SKM-1 treated with dmso at 0.1 percent for 144 hours (cell line): ENCODE results near the gene CD19.
"Not testable (repeated sequence)": the region's sequence is repeated elsewhere in the genome, so short reads cannot be mapped to it uniquely, and the experiment has no call there.

ENCODE experiments used
- DNase-seq: peaks from one replicate; lab custom pipeline; 2025; ENCODE audit not compliant: unreplicated experiment; lab: John Stamatoyannopoulos, UW

Gene CD19

DNA sequence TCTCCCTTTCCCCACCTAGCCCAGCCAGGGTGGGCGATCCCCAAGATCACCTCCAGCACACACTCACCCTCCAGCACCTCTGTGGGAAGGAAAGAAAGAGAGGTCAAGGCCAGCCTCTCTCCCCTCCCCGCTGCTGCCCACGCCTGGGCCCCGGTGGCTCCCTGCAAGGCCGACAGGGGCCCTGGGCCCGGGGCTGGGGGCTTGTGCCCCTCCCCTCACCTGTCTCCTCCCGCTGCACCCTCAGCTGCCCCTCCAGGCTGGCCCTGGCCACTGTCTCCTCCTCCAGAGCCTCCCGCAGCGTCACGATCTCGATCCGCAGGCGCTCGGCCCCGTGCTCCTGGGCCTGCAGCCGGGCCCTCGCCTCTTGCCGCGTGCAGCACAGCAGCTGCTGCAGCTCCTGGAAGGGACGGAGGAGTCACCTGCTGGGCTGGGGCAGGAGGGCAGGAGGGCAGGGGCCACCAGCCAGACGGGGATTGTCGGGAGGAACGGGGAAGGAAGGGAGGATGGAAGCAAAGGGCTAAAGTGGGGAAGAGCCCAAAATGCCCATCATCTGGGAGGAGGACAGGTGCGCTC lies 25.9 kb upstream of the CD19 start:
- no peak for DNase-seq

DNA sequence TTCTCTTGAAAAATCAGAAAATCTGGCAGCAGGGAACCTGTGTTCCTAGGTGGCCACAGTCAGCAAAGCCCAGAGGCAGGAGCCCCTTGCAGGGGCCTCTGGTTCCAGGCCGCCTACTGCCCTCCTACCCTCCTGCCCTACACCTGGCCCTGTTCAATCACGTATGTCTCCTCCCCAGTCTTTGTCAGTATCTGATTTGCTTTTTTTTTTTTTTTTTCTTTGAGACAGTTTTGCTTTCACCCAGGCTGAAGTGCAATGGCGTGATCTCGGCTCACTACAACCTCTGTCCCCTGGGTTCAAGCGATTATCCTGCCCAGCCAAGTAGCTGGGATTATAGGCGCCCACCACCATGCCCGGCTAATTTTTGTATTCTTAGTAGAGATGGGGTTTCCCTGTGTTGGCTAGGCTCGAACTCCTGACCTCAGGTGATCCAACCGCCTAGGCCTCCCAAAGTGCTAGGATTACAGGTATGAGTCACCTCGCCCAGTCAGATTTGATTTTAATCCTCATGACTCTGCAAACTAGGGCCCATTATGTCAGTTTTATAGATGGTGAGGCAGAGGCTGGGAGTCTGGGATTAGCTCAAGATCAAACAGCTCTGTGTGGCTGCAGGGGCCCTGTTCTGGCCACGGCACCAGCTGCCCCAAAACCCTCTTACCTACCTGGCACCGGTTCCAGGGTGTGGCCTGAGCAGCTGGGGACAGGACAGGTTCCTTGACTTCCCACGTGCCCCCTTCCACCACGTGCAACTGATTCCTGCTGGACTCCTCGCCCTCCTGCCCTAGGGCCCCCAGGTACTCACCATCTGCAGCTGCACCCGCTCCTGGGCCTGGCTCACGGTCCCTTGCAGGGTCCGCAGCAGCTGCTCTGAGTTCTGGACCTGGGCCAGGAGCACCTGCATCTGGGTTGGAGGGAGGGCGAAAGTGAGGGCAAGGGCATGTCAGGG lies 21.4 kb upstream of the CD19 start:
- DNase-seq = no peak

DNA sequence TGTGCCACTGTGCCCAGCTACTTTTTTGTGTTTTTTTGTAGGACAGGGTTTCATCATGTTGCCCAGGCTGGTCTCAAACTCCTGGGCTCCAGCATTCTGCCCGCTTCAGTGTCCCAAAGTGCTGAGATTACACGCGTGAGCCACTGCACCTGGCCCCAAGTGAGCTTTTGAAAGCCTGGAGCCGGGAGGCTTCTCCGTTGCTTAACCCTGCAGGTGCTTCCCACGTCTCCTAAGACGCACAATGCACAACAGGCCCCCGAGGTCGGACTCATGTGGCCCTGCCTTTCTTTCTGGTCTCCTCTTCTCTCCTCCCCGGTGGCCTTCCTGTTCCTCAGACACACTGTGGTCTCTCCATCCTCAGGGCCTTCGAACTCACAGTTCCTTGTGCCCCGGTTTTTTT lies 19.2 kb upstream of the CD19 start:
- no peak for DNase-seq

DNA sequence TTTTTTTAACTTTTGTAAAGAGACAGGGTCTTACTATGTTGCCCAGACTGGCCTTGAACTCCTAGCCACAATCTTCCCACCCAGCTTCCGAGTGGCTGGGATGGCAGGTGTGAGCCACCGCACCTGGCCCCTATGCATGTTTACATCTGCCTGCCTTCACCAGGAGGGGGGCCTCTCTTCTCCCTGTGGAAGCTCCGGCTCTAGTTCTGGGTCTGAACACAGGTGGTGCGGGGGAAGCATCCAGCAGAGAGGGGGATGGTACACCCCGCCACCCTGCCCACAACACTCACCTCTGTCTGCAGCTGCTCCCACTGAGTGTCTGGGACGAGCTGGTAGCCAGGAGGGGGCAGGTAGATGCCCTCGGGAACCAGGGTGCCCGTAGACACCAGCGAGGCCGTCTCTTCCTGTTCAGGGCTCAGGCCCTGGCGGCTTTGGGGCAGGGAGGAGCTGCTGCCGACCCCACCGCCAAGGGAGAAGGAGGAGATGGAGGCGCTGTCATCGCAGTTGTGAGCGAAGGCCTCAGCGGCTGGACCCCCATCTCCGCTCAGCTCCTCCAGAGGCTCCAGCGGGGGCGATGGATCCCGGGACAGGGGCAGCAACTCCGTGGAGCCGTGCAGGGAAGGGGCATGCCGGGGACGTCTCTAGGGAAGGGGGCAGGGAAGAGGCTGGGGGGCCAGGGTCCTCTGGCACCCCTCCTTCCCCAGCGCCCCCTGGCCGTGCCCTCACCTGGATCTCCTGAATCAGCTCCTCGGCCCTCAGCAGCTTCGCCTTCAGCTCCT lies 17.6 kb upstream of the CD19 start:
- no peak for DNase-seq

DNA sequence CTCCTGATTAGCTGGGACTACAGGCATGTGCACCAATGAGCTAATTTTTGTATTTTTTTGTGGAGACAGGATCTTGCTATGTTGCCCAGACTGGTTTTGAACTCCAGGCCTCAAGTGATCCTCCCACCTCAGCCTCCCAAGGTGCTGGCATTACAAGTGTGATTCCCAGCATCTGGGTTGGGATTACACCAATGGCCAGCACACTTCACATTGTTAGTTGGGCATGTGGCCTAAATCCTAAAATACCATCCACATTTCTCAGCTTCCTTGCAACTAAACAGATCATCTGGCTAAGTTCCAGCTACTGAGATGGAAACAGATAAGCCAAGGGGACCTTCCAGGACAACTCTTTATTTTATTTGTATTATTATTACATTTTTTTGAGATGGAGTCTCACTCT lies 16.6 kb upstream of the CD19 start:
- DNase-seq = no peak

DNA sequence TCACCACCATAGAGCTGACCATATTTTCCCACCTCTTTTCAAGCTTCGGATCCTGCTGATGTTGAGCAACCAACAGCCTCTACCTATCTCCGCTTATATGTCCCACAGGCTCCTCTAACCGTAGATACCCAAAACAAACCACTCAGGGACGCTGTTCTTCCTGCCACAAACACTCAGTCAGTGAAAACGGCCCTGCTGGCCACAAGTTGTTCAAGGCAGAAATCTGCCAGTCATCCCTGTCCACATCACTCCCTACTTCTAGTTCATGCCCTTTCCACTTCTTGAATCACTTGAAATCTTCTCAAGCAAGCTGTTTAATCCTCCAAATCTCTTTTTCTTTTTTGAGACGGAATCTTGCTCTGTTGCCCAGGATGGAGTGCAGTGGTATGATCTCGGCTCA lies 14.7 kb upstream of the CD19 start:
- no peak for DNase-seq

DNA sequence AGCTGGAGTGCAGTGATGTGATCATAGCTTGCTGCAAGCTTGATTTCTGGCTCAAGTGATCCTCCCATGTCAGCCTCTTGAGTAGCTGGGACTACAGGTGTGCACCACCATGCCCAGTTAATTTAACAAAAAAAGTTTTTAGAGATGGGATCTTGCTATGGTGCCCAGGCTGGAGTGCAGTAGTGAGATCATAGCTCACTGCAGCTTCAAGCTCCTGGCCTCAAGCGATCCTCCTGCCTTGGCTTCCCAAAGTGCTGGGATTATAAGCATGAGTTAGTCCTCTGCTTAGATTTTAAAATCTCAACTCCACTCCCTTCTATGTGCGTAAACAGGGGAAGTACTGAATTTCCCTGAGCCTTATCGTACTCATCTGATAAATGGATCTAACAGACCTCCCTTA lies 13.1 kb upstream of the CD19 start:
- DNase-seq = no peak

DNA sequence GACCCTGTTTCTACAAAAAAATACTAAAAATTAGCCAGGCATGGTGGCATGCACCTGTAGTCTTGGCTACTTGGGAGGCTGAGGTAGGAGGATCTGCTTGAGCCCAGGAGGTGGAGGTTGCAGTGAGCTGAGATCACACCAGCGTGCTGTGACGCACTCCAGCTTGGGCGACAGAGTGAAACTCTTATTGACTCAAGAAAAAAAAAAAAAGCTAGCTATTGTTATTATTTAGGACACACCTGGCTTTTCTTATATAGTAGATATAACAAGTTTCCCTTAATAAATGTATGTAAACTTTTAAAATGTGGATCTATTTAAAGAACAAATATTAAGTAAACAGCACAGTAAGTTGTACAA lies 8.6 kb upstream of the CD19 start:
- no peak for DNase-seq

DNA sequence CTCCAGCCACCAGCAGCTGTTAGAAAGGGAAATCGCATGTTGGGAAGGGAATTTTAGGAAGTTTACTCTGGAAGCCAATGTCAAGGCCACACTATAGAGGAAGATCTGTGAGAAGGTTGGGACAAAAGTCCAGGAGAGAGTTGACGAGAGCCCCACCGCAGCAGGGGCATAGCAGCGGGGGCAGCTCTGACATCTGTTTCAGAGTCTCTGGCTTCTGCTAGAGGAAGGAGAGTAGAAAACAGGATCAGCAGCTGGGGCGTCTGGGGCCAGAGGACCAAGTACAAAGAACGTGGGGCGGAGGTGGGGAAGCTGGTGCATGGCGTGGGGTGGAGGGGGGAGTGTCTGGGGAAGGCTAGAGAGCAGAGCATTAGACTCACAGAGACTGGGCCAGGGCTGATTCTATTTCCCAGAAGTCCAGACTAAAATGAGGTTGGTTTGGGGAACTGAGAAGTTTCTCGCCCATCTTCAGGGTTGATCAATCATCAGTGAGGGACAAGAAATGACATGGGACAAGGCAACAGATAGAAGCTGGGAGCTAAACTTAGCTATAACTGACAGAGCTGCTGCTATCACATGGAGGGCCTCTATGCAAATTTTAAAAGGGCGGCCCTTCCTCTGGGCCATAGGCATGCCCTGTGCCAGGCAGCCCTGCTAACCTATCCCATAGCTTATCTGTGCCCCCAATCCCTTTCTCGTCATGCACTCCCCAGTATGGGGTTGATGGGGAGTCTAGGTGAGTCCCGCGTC lies 7.9 kb upstream of the CD19 start:
- no peak for DNase-seq

DNA sequence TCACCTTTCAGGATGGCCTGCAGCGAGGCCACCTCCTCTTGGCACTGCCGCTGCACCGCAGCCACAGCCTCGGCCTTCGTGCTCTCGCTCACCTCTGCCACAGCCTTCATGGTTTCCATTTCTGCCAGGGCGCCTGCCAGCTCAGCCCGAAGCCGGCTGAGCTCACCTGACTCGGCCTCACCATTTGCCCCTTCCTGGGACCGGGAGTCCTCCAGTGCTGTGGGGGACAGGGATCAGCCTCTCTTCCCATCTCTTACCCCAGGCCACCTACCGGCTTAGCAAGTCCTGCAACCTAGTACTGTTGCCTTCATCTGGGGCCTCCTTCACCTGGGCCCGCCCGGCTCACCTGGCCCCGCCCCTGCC lies 7.4 kb upstream of the CD19 start:
- no peak for DNase-seq

DNA sequence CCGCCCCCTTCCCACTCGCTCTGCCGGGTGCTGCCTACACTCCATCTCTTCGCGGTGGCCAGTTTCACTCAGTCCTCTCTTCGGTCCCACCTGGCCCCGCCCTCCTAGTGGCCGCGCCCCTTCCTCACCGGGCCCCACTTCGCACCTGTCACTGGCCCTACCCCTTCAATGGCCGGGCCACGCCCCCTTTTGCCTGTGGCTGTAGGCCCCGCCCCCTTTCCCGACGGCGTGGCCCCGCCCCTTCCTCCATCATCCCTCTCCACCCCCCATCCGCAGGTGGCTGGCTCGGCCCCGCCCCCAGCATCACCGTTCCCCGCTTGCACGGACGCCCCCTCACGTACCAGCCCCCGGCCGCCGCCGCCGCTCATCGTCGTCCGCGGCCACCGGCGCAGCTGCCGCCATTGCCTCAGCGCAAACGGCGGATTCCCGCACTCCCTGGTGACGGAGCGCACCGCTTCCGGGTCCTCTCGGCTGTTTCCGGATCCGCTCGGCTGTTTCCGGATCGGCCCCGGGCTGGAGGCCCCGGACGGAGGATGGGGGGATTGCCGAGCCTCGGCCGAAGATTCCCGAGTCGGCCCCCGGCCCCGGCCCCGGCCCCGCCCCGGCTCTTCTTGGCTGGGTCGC lies 6.9 kb upstream of the CD19 start, which contains the start of gene RABEP2:
Gene RABEP2, minus strand, starts transcription at position 477 of the 624 bp plus-strand sequence. Its CDS starts 75 bp downstream, at position 402.
- DNase-seq = peak; percentile 88

DNA sequence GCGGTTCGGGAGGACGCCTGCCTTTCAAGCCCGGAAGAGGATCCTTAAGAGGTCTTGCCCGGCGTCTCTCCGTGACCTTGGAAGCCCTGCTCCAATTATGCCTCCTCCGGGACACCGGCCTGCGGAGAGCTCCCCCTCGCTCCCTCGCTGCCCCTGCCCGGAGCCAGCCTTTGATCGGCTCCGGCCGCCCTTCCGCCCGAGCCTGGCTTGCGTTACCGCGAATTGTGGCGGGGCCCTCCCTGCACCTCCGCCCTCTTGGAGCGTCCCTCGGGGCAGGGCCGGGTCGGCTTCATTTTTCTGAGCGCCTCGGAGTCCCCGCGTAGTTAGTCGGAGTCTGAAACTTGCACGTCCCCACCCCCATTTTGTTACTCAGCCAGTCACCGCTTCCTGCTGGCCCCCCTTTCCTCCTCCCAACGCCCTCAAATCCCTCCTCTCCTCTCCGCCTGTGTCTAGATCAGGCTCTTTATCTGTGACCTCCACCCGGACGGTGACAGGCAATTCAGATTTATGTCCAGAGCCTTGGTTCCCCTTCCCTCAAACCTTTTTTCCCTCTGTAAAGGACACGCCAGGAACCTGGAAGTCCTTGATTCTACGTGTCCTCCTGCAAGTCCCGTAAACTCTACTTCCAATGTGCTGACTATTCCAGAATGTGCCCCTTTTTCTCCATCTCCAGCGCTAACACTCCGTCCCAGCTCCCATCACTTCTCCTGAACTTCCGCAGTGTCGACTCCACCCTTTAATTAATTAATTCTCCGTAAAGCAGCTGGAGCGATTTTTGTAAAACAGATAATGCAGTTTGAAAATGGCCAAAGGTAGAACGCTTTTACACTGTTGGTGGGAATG lies 6.2 kb upstream of the CD19 start:
- peak; percentile 70 for DNase-seq

DNA sequence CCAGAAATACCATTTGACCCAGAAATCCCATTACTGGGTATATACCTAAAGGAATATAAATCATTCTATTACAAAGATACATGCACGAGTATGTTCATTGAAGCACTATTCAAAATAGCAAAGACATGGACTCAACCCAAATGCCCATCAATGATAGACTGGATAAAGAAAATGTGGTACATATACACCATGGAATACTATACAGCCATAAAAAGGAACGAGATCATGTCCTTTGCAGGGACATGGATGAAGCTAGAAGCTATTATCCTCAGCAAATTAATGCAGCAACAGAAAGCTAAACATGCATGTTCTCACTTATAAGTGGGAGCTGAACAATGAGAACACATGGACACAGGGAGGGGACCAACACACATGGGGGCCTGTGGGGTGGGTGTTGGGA lies 5.5 kb upstream of the CD19 start:
- DNase-seq = not testable (repeated sequence)

DNA sequence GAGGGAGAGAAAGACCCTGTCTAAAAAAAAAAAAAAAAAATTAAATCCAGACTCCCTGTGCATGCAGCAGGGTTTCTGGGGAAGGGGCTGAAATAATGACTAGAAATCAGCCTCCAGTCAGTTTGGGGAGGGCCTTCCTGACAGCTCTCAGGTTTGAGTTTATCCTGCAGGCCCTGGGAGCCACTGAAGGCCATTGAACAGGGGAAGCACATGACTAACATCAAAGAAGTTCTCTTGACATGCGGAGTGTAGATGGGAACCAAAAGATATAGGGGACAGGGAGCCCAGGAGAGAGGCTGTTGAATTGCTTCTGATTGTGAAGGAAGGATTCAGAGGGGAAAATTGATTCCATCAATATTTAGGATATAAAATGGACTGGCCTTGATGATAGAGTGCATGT lies 4.0 kb upstream of the CD19 start:
- no peak for DNase-seq

DNA sequence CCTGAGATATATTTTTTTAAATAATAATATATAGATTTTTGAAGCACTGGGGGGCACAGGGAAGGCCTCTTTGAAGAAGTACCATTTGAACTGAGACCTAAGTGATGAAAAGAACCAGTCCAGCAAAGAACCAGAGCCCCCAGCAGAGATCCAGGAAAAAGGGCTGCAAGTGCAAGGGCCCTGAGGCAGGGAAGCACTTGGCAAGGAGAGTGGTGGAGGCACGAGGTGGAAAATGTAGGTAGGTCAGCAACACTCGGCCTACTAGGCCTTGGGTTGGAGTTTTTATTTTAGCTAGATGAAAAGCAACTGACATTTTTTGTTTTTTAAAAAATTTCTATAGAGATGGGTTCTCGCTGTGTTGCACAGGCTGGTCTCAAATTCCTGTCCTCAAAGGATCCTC lies 1.6 kb upstream of the CD19 start:
- DNase-seq = no peak

DNA sequence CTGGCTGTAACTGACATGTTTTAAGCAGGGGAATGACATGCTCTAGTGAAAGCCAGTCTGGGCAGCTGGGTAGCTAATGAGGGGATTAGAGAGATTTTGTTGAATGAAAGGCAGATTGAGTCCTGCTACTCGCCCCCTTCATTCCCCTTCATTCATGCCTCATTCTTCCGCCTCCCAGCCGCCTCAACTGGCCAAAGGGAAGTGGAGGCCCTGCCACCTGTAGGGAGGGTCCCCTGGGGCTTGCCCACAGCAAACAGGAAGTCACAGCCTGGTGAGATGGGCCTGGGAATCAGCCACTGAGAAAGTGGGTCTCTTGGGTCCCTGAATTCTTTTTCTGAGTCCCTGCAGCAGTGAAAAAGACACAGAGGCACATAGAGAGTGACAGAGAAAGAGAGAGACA lies 1.1 kb upstream of the CD19 start:
- peak; percentile 37 for DNase-seq

DNA sequence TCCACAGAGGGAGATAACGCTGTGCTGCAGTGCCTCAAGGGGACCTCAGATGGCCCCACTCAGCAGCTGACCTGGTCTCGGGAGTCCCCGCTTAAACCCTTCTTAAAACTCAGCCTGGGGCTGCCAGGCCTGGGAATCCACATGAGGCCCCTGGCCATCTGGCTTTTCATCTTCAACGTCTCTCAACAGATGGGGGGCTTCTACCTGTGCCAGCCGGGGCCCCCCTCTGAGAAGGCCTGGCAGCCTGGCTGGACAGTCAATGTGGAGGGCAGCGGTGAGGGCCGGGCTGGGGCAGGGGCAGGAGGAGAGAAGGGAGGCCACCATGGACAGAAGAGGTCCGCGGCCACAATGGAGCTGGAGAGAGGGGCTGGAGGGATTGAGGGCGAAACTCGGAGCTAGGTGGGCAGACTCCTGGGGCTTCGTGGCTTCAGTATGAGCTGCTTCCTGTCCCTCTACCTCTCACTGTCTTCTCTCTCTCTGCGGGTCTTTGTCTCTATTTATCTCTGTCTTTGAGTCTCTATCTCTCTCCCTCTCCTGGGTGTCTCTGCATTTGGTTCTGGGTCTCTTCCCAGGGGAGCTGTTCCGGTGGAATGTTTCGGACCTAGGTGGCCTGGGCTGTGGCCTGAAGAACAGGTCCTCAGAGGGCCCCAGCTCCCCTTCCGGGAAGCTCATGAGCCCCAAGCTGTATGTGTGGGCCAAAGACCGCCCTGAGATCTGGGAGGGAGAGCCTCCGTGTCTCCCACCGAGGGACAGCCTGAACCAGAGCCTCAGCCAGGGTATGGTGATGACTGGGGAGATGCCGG lies 769 bp downstream of the CD19 start:
- no peak for DNase-seq

DNA sequence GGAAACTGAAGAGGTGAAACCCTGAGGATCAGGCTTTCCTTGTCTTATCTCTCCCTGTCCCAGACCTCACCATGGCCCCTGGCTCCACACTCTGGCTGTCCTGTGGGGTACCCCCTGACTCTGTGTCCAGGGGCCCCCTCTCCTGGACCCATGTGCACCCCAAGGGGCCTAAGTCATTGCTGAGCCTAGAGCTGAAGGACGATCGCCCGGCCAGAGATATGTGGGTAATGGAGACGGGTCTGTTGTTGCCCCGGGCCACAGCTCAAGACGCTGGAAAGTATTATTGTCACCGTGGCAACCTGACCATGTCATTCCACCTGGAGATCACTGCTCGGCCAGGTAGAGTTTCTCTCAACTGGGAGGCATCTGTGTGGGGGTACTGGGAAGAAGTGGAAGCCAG lies 1.4 kb downstream of the CD19 start:
- DNase-seq = no peak

DNA sequence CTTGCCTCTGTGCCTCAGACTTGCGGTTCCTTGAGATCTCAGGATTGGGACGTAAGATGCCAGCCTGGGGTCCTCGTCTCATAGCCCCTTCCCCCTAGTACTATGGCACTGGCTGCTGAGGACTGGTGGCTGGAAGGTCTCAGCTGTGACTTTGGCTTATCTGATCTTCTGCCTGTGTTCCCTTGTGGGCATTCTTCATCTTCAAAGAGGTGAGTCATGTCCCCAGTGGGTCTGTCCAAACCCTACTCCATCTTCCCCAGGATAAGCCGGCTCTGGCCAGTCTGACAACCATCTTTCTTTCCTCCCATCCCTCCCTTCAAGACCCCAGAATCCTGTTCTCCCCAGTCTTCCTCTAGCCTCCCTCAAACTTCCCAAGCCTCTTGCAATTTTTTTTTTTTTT lies 3.6 kb downstream of the CD19 start:
- no peak for DNase-seq
